HUES6 (cell line): ENCODE results near the gene TLE1.

Experiments used
- H3K27ac ChIP-seq: 2 replicates; pipeline ENCODE4 v1.7.0; 2013; ENCODE audit warnings: low read depth, mild to moderate bottlenecking, low read length, inconsistent platforms
- H3K27me3 ChIP-seq: 2 replicates; pipeline ENCODE4 v1.6.1; 2013; ENCODE audit warnings: low read length; ENCODE audit not compliant: control insufficient read depth, insufficient read depth
- H3K36me3 ChIP-seq: 2 replicates; pipeline ENCODE4 v1.6.1; 2013; ENCODE audit warnings: low read length; ENCODE audit not compliant: control insufficient read depth, insufficient read depth
- H3K4me1 ChIP-seq: 2 replicates; pipeline ENCODE4 v1.6.1; 2013; ENCODE audit warnings: low read length; ENCODE audit not compliant: control insufficient read depth, insufficient read depth
- H3K4me3 ChIP-seq: 2 replicates; pipeline ENCODE4 v1.5.1; 2013; ENCODE audit warnings: low read depth, low read length
- H3K9ac ChIP-seq: one replicate; pipeline ENCODE4 v1.6.1; 2013; ENCODE audit warnings: mild to moderate bottlenecking, low read length
- H3K9me3 ChIP-seq: 2 replicates; pipeline ENCODE4 v1.6.1; 2013; ENCODE audit warnings: low read depth, low read length; ENCODE audit not compliant: control insufficient read depth, insufficient read depth

TLE1 gene

DNA sequence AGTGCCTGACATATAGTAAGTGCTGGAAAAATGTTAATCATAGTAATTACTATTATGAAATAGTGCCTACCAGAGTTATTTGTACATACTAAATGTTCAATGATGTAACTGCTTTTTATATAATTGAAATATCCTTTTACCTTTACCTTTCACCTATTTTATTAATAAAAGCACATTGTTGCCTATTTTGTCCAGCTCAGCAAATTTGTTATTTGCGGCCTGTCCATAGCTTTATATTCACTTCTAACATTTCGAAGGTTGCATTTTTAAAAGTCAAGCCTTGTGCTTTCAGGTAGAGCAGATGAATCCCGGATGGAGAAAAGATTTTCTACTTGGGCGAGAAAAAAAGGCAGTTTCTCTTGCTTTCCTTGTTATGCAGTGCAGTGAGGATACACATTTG is 119.3 kb downstream of the TLE1 start:
- no peaks in the 10 kb centered on the region for H3K36me3 ChIP-seq
- peaks cover 10% of the 10 kb centered on the region for H3K4me1 ChIP-seq
- H3K27me3 ChIP-seq, result no peaks in the 10 kb centered on the region
- H3K9ac ChIP-seq, result no peak overlapping the region
- H3K4me3 ChIP-seq, result no peak overlapping the region
- no peaks in the 10 kb centered on the region for H3K9me3 ChIP-seq
- H3K27ac ChIP-seq, result no peak overlapping the region

DNA sequence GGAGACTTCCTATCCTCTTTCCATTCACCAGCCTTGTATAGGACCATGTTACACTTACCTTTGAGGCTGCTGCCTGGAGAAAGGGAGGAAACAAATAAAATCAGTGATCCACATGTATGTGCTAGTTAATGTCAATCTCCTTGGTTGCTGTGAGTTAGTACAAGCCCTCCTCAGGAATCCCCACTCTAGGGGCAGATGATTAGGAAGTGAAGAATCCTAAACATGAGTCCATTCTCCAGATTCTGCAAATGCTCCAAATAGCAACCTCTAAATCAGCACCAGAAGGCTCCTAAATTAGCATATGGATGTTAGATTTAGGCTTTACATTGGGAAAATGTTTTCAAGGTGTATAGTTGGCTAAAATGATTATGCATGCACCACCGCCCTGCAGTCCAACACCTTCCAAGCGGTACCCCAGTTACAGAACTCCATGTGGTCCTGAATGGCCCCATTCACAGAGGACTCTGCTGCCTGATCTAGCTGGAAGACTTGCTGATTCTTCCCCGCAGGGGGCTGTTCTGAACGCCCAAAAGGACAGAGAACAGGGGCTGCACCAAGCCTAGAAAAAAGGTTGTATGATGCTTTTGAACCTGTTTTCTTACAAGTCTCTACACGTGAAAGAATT is 123.2 kb downstream of the TLE1 start:
- H3K27ac ChIP-seq, result no peak overlapping the region
- no peak overlapping the region for H3K9ac ChIP-seq
- H3K9me3 ChIP-seq, result no peaks in the 10 kb centered on the region
- no peak overlapping the region for H3K4me3 ChIP-seq
- peaks cover 4% of the 10 kb centered on the region; the same call in 1 of the 2 replicates for H3K4me1 ChIP-seq
- no peaks in the 10 kb centered on the region for H3K36me3 ChIP-seq
- no peaks in the 10 kb centered on the region for H3K27me3 ChIP-seq

DNA sequence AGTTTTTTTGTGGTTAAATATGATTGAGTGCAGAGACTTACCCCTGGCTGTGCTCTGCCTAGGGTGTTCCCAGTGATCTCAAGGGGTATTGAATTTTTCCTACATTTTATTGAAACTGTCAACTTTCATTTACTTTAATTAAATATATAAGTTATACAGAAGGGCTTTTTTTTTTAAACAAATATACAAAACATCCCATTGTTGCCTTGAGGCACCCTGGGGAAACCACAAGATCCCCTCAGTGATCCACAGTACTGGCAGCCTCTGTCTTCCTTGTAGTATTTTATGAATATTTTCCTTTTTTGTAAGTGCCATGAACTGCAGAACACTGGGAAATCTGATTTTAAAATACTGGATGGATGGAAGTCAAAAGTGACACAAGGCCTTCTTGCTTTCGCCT is 123.7 kb downstream of the TLE1 start:
- no peaks in the 10 kb centered on the region for H3K36me3 ChIP-seq
- no peaks in the 10 kb centered on the region for H3K27me3 ChIP-seq
- no peak overlapping the region for H3K9ac ChIP-seq
- H3K4me3 ChIP-seq, result no peak overlapping the region
- H3K4me1 ChIP-seq, result peaks cover 4% of the 10 kb centered on the region; the same call in 1 of the 2 replicates
- no peak overlapping the region for H3K27ac ChIP-seq
- no peaks in the 10 kb centered on the region for H3K9me3 ChIP-seq

DNA sequence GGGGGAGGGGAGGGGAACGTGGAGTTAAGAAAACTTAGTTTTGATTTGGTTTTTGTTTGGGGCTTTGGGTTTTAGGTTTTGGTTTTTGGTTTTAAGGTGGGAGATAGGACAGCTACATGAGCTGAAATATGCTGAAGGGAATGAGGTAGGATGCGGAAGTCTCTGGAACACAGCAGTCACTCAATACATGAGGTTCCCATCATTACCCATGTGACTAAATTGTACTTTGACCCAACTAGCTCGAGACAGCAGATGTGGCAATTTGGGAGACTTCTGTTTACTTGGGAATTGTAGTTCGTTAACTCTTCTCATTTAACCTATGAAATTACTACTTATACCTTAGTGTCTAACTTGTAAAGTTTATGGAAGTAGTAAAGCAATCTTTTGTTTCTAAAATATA is 124.2 kb downstream of the TLE1 start:
- Histone ChIP-seq H3K9ac (no peak overlapping the region), H3K4me3 (no peak overlapping the region), H3K9me3 (no peaks in the 10 kb centered on the region), H3K27me3 (no peaks in the 10 kb centered on the region), H3K4me1 (peaks cover 4% of the 10 kb centered on the region; the same call in 1 of the 2 replicates), H3K27ac (no peak overlapping the region), H3K36me3 (no peaks in the 10 kb centered on the region)

DNA sequence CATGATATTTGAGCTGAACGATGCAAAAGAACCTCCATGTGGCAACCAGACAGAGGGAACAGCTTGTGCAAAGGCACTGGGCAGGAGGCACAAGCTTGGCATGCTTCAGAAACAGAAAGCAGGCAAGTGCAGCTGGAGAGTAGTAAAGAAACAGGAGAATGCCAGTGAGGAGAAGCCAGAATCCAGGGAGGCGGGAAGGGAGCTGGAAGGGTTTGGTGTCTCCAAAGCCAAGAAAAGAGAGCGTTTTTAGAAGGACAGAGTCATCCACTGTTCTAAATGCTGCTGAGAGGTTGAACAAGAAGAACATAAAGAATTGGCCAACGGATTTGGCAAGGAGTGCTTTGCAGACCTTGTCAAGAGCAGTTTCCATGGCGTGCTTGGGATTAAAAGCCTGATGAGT is 124.7 kb downstream of the TLE1 start:
- H3K9me3 ChIP-seq, result no peaks in the 10 kb centered on the region
- H3K27me3 ChIP-seq, result no peaks in the 10 kb centered on the region
- no peak overlapping the region for H3K4me3 ChIP-seq
- no peaks in the 10 kb centered on the region for H3K36me3 ChIP-seq
- H3K4me1 ChIP-seq, result peaks cover 7% of the 10 kb centered on the region
- no peak overlapping the region for H3K27ac ChIP-seq
- H3K9ac ChIP-seq, result no peak overlapping the region

DNA sequence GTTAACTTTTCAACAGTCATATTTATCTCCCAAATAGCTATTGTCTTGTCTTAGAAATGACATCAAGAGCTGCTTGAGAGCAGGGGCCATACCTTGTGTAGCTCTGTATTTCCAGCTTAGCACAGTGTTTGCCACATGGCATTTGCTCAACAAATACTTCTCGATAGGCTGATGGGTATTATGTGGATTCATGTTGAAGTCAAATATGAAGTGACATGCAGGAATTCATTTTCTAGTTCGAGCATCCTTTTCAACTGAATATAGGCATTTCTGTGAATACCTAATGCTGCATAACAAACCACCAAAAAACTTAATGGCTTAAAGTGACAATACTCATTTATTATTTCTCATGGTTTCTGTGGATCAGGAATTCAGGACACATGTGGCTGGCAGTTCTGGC is 125.6 kb downstream of the TLE1 start:
- Histone ChIP-seq H3K9ac (no peak overlapping the region), H3K27me3 (no peaks in the 10 kb centered on the region), H3K4me3 (no peak overlapping the region), H3K9me3 (no peaks in the 10 kb centered on the region), H3K36me3 (no peaks in the 10 kb centered on the region), H3K27ac (no peak overlapping the region), H3K4me1 (peaks cover 9% of the 10 kb centered on the region)

DNA sequence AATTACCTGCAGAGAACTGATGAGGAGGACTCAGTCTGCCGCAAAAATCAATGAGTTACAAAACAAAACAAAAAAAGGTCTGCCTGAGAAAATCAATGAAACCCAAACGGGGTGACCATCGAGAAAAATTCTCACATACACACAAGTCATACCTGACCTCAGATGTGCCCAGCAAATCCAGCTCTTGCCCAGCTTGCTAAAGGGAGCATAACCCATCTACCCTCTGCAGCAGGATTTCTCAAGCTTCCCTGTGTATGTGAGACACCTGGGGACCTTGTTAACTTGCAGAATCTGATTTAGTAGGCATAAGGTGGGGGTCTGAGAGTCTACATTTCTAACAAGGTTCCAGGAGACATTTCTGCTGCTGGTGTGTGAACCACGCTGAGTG is 126.3 kb downstream of the TLE1 start:
- Histone ChIP-seq H3K27me3 (no peaks in the 10 kb centered on the region), H3K9me3 (no peaks in the 10 kb centered on the region), H3K9ac (no peak overlapping the region), H3K27ac (no peak overlapping the region), H3K4me1 (peaks cover 14% of the 10 kb centered on the region), H3K4me3 (no peak overlapping the region), H3K36me3 (no peaks in the 10 kb centered on the region)

DNA sequence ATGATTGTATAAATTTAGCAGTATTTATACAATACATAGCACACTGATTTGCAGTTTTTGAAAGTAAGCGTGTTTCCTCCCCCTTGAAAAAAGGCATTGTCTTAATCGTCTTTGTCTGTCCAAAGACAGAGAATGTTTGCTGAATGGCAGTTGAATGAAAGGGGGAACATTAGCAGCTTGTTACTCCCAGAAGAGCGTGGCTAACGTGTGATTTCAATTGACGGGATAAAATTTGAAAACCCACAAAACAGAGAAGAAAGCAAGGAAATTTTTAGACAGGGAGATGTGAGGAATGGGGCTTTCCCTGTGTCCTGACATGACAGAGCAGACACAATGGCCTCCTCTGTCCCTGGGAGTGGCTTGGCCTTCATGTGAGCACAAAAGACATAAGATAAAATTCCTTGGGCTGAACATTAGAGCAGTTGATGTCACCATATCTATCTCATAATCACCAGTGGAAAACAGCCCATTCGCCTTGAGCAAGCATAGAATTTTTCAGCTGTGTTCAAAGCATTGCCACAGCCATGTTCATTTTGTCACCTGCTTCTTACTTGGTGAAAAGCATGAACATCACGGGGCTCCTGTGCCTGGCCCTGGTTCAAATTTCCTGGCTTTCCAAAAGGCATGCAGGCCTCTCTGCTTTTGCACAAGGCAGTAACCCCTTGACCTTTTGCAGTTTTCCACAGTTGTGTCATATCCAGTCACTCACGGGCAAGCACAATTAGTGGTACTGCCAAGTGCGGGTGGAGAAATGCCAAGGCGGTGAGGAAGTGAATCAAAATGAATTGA is 126.9 kb downstream of the TLE1 start:
- H3K9ac ChIP-seq, result no peak overlapping the region
- no peaks in the 10 kb centered on the region for H3K9me3 ChIP-seq
- H3K4me1 ChIP-seq, result peaks cover 19% of the 10 kb centered on the region
- H3K36me3 ChIP-seq, result no peaks in the 10 kb centered on the region
- H3K27ac ChIP-seq, result no peak overlapping the region
- H3K4me3 ChIP-seq, result no peak overlapping the region
- no peaks in the 10 kb centered on the region for H3K27me3 ChIP-seq

DNA sequence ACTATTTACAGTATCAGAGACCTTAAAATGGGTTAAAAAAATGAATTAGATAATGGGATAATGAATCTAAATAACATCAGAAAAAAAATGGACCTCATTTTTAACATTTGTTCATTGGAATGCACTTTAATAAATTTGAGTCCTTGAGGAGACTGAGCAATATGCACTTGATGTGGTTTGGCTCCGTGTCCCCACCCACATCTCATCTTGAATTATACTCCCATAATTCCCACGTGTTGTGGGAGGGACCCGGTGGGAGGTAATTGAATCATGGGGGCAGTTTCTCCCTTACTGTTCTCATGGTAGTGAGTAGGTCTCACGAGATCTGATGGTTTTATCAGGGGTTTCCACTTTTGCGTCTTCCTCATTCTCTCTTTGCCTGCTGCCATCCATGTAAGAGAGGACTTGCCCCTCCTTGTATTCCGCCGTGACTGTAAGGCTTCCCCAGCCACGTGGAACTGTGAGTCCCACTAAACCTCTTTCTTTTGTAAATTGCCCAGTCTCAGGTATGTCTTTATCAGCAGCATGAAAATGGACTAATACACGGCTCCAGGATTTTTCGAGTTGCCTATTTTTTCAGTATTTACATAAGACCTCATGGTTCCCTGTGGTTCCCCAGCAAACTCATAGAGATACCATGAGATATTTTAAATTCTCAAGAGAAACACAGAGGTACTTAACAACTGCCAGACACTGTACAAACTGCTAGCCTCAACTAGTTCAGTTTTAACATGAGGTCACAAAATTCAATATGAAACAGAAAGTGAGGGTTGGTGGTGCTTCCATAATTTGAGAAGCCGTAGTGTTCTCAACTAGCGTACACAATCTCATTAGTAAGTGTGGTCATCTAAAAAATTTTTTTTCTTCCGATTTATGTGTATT is 128.3 kb downstream of the TLE1 start:
- Histone ChIP-seq H3K9ac (no peak overlapping the region), H3K36me3 (no peaks in the 10 kb centered on the region), H3K4me3 (no peak overlapping the region), H3K4me1 (peaks cover 17% of the 10 kb centered on the region), H3K27ac (no peak overlapping the region), H3K27me3 (no peaks in the 10 kb centered on the region), H3K9me3 (no peaks in the 10 kb centered on the region)

DNA sequence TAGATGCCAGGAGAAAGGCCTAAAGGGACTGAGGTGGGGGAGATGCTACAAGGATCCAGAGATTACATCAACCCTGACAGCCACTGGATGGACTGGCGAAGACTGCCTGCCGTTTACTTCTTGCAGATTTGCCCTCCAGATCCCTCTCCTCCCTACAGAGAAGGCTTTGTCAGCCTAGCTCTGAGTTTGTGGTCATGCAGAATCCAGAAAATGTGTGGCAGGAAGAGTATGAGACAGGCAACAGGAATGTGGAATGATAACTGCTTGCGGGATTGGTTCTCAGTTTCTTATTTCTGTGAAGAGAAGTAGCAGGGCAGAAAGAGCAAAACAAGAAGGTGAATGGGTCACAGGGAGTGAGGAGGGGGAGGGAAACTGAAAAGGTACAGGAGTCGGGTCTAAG is 129.6 kb downstream of the TLE1 start:
- no peak overlapping the region for H3K4me3 ChIP-seq
- H3K4me1 ChIP-seq, result peaks cover 15% of the 10 kb centered on the region
- no peaks in the 10 kb centered on the region for H3K36me3 ChIP-seq
- no peak overlapping the region for H3K9ac ChIP-seq
- no peak overlapping the region for H3K27ac ChIP-seq
- no peaks in the 10 kb centered on the region for H3K9me3 ChIP-seq
- no peaks in the 10 kb centered on the region for H3K27me3 ChIP-seq

DNA sequence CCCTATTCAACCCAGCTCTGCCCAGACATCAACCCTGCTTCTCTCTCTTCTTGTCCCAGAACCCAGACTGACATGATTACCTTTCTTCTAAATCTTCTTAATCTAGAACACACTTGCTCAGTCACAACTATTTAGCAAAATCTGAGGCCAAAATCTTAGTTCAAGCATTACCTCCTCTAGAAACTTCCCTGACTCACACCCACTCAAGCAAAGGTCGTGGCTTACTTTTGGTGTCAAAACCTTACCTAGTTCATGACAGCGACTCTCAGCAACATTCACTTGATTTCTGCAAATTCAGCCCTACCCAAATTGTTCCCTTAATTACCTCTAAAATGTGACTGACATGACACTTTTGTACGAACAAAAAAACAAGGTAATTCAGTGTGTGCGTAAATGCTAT is 130.2 kb downstream of the TLE1 start:
- Histone ChIP-seq H3K9ac (no peak overlapping the region), H3K4me1 (peaks cover 15% of the 10 kb centered on the region), H3K27ac (no peak overlapping the region), H3K36me3 (no peaks in the 10 kb centered on the region), H3K4me3 (no peak overlapping the region), H3K27me3 (no peaks in the 10 kb centered on the region), H3K9me3 (no peaks in the 10 kb centered on the region)
